H9 (cell line): ENCODE measurements around the gene KLRD1. TPM values are rescaled to one million over a fixed set of nuclear protein-coding genes. Genes with fewer than 3 reads are reported as not detected.
A peak's percentile ranks its signal among the peaks of the same experiment; 100 is the strongest.

Experiments used
- DNase-seq: peaks from one replicate; pipeline ENCODE4 v3.0.0-alpha.2; 2017
- H2AFZ ChIP-seq: one replicate; pipeline ENCODE4 v1.6.1; 2013; ENCODE audit warnings: mild to moderate bottlenecking, low read length, control low read depth, moderate library complexity
- H2AK5ac ChIP-seq: 2 replicates; pipeline ENCODE4 v1.6.1; 2013; ENCODE audit warnings: low read length, control low read depth, mixed read lengths; ENCODE audit not compliant: insufficient read length
- H2BK120ac ChIP-seq: one replicate; pipeline ENCODE4 v1.6.1; 2013; ENCODE audit warnings: low read depth, mild to moderate bottlenecking, low read length, control low read depth, inconsistent platforms; ENCODE audit not compliant: poor library complexity, severe bottlenecking
- H2BK12ac ChIP-seq: 2 replicates; pipeline ENCODE4 v1.6.1; 2013; ENCODE audit warnings: low read length, control low read depth, mixed read lengths, low read depth; ENCODE audit not compliant: insufficient read length
- H2BK15ac ChIP-seq: 2 replicates; pipeline ENCODE4 v1.6.1; 2013; ENCODE audit warnings: low read depth, low read length, control low read depth
- H2BK20ac ChIP-seq: one replicate; pipeline ENCODE4 v1.6.1; 2013; ENCODE audit warnings: low read depth, mild to moderate bottlenecking, low read length, control low read depth, inconsistent platforms; ENCODE audit not compliant: poor library complexity, severe bottlenecking
- H2BK5ac ChIP-seq: 2 replicates; pipeline ENCODE4 v1.6.1; 2013; ENCODE audit warnings: low read length, control low read depth, mixed read lengths; ENCODE audit not compliant: insufficient read length
- H3K14ac ChIP-seq: 2 replicates; pipeline ENCODE4 v1.6.1; 2013; ENCODE audit warnings: low read length, control low read depth; ENCODE audit not compliant: insufficient read depth
- H3K18ac ChIP-seq: 2 replicates; pipeline ENCODE4 v1.6.1; 2013; ENCODE audit warnings: low read depth, mild to moderate bottlenecking, mixed read lengths, low read length, control low read depth; ENCODE audit not compliant: insufficient read length
- H3K23ac ChIP-seq: 2 replicates; pipeline ENCODE4 v1.6.1; 2013; ENCODE audit warnings: low read length, control low read depth, mixed read lengths, low read depth; ENCODE audit not compliant: insufficient read length
- H3K23me2 ChIP-seq: 2 replicates; pipeline ENCODE4 v1.6.1; 2013; ENCODE audit warnings: low read depth, mild to moderate bottlenecking, mixed read lengths, low read length, control low read depth; ENCODE audit not compliant: insufficient read length, poor library complexity, severe bottlenecking
- H3K27ac ChIP-seq: 2 replicates; pipeline ENCODE4 v1.5.1; 2013; ENCODE audit warnings: low read length, control low read depth, mixed read lengths, low read depth; ENCODE audit not compliant: insufficient read length
- H3K27me3 ChIP-seq: 2 replicates; pipeline ENCODE4 v1.6.1; 2013; ENCODE audit warnings: low read length, control low read depth, inconsistent platforms; ENCODE audit not compliant: insufficient read depth
- H3K4ac ChIP-seq: 2 replicates; pipeline ENCODE4 v1.6.1; 2013; ENCODE audit warnings: low read depth, mild to moderate bottlenecking, control low read depth, inconsistent platforms, low read length, moderate library complexity
- H3K4me1 ChIP-seq: 2 replicates; pipeline ENCODE4 v1.6.1; 2013; ENCODE audit warnings: low read length, control low read depth, inconsistent platforms; ENCODE audit not compliant: insufficient read depth
- H3K4me2 ChIP-seq: 2 replicates; pipeline ENCODE4 v1.6.1; 2013; ENCODE audit warnings: low read length, control low read depth, mixed read lengths; ENCODE audit not compliant: insufficient read length, insufficient read depth
- H3K56ac ChIP-seq: 2 replicates; pipeline ENCODE4 v1.6.1; 2013; ENCODE audit warnings: low read depth, mild to moderate bottlenecking, mixed read lengths, low read length, control low read depth; ENCODE audit not compliant: insufficient read length
- H3K79me1 ChIP-seq: 2 replicates; pipeline ENCODE4 v1.6.1; 2013; ENCODE audit warnings: low read depth, mild to moderate bottlenecking, moderate library complexity, low read length, control low read depth, inconsistent platforms; ENCODE audit not compliant: insufficient read depth, poor library complexity, severe bottlenecking
- H3K79me2 ChIP-seq: 2 replicates; pipeline ENCODE4 v1.6.1; 2013; ENCODE audit warnings: low read length, control low read depth, inconsistent platforms; ENCODE audit not compliant: insufficient read depth
- H3K9ac ChIP-seq: 2 replicates; pipeline ENCODE4 v1.6.1; 2013; ENCODE audit warnings: low read length, control low read depth, mixed read lengths; ENCODE audit not compliant: insufficient read length; ENCODE audit errors: extremely low read depth
- H3K9me3 ChIP-seq: one replicate; pipeline ENCODE4 v1.6.1; 2013; ENCODE audit warnings: low read depth, low read length, inconsistent platforms; ENCODE audit not compliant: control insufficient read depth
- H3T11ph ChIP-seq: one replicate; pipeline ENCODE4 v1.6.1; 2013; ENCODE audit warnings: mild to moderate bottlenecking, low read length, control low read depth, inconsistent platforms
- H4K20me1 ChIP-seq: one replicate; pipeline ENCODE4 v1.6.1; 2013; ENCODE audit not compliant: control insufficient read depth, insufficient read length, insufficient read depth
- H4K5ac ChIP-seq: 2 replicates; pipeline ENCODE4 v1.6.1; 2013; ENCODE audit warnings: low read depth, mild to moderate bottlenecking, mixed read lengths, low read length, control low read depth; ENCODE audit not compliant: insufficient read length
- H4K8ac ChIP-seq: replicated peaks from 2 replicates; pipeline ENCODE4 v1.6.1; 2013; ENCODE audit warnings: low read length, control low read depth, mixed read lengths, low read depth; ENCODE audit not compliant: insufficient read length
- H4K91ac ChIP-seq: 2 replicates; pipeline ENCODE4 v1.6.1; 2013; ENCODE audit warnings: low read depth, mild to moderate bottlenecking, moderate library complexity, mixed read lengths, low read length, control low read depth; ENCODE audit not compliant: insufficient read length
- H3K27ac Mint-ChIP-seq, 3 experiments: 2 replicates in 2 of 3; 3 replicates in 1 of 3; pipeline ENCODE4 v1.8.0; 2020 to 2021; ENCODE audit warnings: mixed read lengths in 3 of 3, mild to moderate bottlenecking in 1 of 3, moderate library complexity in 1 of 3
- H3K27me3 Mint-ChIP-seq: 2 replicates; pipeline ENCODE4 v1.8.0; 2021; ENCODE audit warnings: low read depth, mild to moderate bottlenecking, moderate library complexity, mixed read lengths
- H3K36me3 Mint-ChIP-seq, 3 experiments: 2 replicates in 2 of 3; 3 replicates in 1 of 3; pipeline ENCODE4 v1.8.0; 2020 to 2021; ENCODE audit warnings: low read depth in 3 of 3, mixed read lengths in 3 of 3; ENCODE audit not compliant: insufficient read depth in 1 of 3
- H3K4me1 Mint-ChIP-seq, 2 experiments: 2 replicates each; pipeline ENCODE4 v1.8.0; 2020; ENCODE audit warnings: mixed read lengths in 2 of 2
- H3K4me3 Mint-ChIP-seq, 2 experiments: 2 replicates in 1 of 2; 3 replicates in 1 of 2; pipeline ENCODE4 v1.8.0; 2020 to 2021; ENCODE audit warnings: mild to moderate bottlenecking in 2 of 2, mixed read lengths in 2 of 2, moderate library complexity in 1 of 2
- H3K9me3 Mint-ChIP-seq, 2 experiments: 2 replicates in 1 of 2; 3 replicates in 1 of 2; pipeline ENCODE4 v1.8.0; 2020; ENCODE audit warnings: mild to moderate bottlenecking in 2 of 2, mixed read lengths in 2 of 2, moderate library complexity in 1 of 2
- CTCF ChIP-seq: fragments of 200-600 bp; sonication (generic); conservative IDR thresholded peaks from 3 replicates; pipeline ENCODE4 v1.8.0; 2021; ENCODE audit warnings: antibody characterized with exemption, mild to moderate bottlenecking
- WGBS: extraction: QIAGEN DNeasy Blood & Tissue Kit; methylation state at CpG from one replicate; pipeline ENCODE4 v1.1.7; 2013; ENCODE audit warnings: missing lambda C conversion rate, low lambda C conversion rate, mixed read lengths; ENCODE audit not compliant: insufficient read length; ENCODE audit errors: extremely low coverage; 5-methylcytosine and 5-hydroxymethylcytosine counted together
- total RNA-seq: library from RNA; stranded (reverse); gene quantifications from 2 replicates; pipeline ENCODE4 v1.2.1, GENCODE V29; 2021

Gene KLRD1
- total RNA-seq, 1 experiment from 2014 or later, result not detected

GRCh38 chr12:10362828-10363657 is 55.4 kb downstream of the KLRD1 start:
- Histone ChIP-seq H3K23ac (no peak overlapping the region), H4K8ac (no peak overlapping the region), H3K79me2 (no peaks in the 10 kb centered on the region), H3K18ac (peak overlapping the region; percentile 29), H2AFZ (no peak overlapping the region), H3K4ac (no peak overlapping the region), H3K56ac (no peak overlapping the region), H4K5ac (no peak overlapping the region), H2BK20ac (no peak overlapping the region), H3K9me3 (no peaks in the 10 kb centered on the region), H3T11ph (no peak overlapping the region), H2BK120ac (no peak overlapping the region), H3K27ac (no peak overlapping the region), H4K20me1 (no peaks in the 10 kb centered on the region), H3K23me2 (peaks cover 12% of the 10 kb centered on the region), H3K9ac (no peak overlapping the region), H2BK15ac (no peak overlapping the region), H3K79me1 (no peaks in the 10 kb centered on the region), H3K27me3 (no peaks in the 10 kb centered on the region), H2BK12ac (no peak overlapping the region), H2BK5ac (no peak overlapping the region), H4K91ac (no peak overlapping the region), H2AK5ac (no peak overlapping the region), H3K4me1 (peaks cover 15% of the 10 kb centered on the region; the same call in 1 of the 2 replicates), H3K14ac (no peak overlapping the region), H3K4me2 (peak overlapping the region; percentile 99)
- no peaks in the 10 kb centered on the region; the same call in 1 of the 2 replicates for H3K27me3 Mint-ChIP-seq
- peak overlapping the region in 2 of 3 experiments; percentile 34 to 65; a peak in 2 of 7 replicates for H3K27ac Mint-ChIP-seq
- peaks cover 3 to 18% (median 5%) of the 10 kb centered on the region in 3 experiments; a peak in 6 of 7 replicates for H3K36me3 Mint-ChIP-seq
- no peak for DNase-seq
- H3K4me3 Mint-ChIP-seq, result no peak overlapping the region; a peak in 1 of 5 replicates
- no peak for TF ChIP-seq CTCF
- peaks cover 5 to 9% of the 10 kb centered on the region in 2 experiments; a peak in 3 of 5 replicates for H3K9me3 Mint-ChIP-seq
- peaks cover 30 to 32% of the 10 kb centered on the region in 2 experiments for H3K4me1 Mint-ChIP-seq
- no CpG with 5 or more reads among the region's 9 CpGs for WGBS
